Ishikawa (cell line): Measurements from ENCODE around the gene MYO5B.

Source experiments
- CEBPB ChIP-seq: IDR thresholded peaks from 2 replicates; pipeline ENCODE4 v1.6.1; 2012
- EGR1 ChIP-seq: IDR thresholded peaks from 2 replicates; pipeline ENCODE4 v1.6.1; 2012
- EP300 ChIP-seq: IDR thresholded peaks from 2 replicates; pipeline ENCODE4 v1.6.1; 2012; ENCODE audit warnings: borderline replicate concordance
- NFIC ChIP-seq: IDR thresholded peaks from 2 replicates; pipeline ENCODE4 v1.6.1; 2012
- RAD21 ChIP-seq: IDR thresholded peaks from 2 replicates; pipeline ENCODE4 v1.6.1; 2012; ENCODE audit warnings: low read depth
- TCF12 ChIP-seq: IDR thresholded peaks from 2 replicates; pipeline ENCODE4 v1.6.1; 2012; ENCODE audit warnings: low read depth
- TEAD4 ChIP-seq: IDR thresholded peaks from 2 replicates; pipeline ENCODE4 v1.6.1; 2012
- YY1 ChIP-seq: IDR thresholded peaks from 2 replicates; pipeline ENCODE4 v1.6.1; 2012; ENCODE audit warnings: low read depth
- ZBTB7A ChIP-seq: IDR thresholded peaks from 2 replicates; pipeline ENCODE4 v1.6.1; 2012; ENCODE audit warnings: low read depth
- TF ChIP-seq, protein P1 (sequence below): IDR thresholded peaks from 2 replicates; pipeline ENCODE4 v1.6.1; 2012
- TF ChIP-seq, protein P2 (sequence below): IDR thresholded peaks from 2 replicates; pipeline ENCODE4 v1.6.1; 2012; ENCODE audit warnings: low read depth, mild to moderate bottlenecking

DNA sequence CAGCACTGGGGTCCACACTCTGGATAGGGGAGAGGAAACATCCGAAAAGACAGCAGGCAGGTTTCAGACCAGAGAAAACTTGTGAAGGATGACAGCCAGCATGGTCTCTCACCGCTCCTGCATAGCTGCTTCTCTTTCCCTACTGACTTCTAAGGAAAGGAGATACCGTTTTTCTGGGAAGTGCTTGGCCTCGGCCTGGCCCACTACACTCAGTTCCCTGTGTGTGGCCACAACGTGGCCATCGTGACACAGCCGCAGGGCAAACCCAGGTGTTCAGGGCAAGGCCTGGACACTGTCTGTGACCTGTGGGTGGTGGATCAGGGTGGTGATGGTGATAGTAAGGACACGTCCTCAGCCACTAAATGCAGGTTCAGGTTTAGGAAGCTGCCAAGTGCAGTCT, 347.4 kb downstream of the MYO5B start:
- TF ChIP-seq TCF12 (no peak), EP300 (no peak), NFIC (no peak), EGR1 (no peak), RAD21 (no peak), ZBTB7A (no peak), YY1 (no peak), CEBPB (no peak), TEAD4 (no peak)
- TF ChIP-seq, protein P1, sequence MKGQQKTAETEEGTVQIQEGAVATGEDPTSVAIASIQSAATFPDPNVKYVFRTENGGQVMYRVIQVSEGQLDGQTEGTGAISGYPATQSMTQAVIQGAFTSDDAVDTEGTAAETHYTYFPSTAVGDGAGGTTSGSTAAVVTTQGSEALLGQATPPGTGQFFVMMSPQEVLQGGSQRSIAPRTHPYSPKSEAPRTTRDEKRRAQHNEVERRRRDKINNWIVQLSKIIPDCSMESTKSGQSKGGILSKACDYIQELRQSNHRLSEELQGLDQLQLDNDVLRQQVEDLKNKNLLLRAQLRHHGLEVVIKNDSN, result no peak
- TF ChIP-seq, protein P2, sequence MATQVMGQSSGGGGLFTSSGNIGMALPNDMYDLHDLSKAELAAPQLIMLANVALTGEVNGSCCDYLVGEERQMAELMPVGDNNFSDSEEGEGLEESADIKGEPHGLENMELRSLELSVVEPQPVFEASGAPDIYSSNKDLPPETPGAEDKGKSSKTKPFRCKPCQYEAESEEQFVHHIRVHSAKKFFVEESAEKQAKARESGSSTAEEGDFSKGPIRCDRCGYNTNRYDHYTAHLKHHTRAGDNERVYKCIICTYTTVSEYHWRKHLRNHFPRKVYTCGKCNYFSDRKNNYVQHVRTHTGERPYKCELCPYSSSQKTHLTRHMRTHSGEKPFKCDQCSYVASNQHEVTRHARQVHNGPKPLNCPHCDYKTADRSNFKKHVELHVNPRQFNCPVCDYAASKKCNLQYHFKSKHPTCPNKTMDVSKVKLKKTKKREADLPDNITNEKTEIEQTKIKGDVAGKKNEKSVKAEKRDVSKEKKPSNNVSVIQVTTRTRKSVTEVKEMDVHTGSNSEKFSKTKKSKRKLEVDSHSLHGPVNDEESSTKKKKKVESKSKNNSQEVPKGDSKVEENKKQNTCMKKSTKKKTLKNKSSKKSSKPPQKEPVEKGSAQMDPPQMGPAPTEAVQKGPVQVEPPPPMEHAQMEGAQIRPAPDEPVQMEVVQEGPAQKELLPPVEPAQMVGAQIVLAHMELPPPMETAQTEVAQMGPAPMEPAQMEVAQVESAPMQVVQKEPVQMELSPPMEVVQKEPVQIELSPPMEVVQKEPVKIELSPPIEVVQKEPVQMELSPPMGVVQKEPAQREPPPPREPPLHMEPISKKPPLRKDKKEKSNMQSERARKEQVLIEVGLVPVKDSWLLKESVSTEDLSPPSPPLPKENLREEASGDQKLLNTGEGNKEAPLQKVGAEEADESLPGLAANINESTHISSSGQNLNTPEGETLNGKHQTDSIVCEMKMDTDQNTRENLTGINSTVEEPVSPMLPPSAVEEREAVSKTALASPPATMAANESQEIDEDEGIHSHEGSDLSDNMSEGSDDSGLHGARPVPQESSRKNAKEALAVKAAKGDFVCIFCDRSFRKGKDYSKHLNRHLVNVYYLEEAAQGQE, result no peak
